H1 (cell line): ENCODE results near the gene SLC35F1. TPM values are rescaled to one million over a fixed set of nuclear protein-coding genes. Genes with fewer than 3 reads are reported as not detected.

Experiments used
- POLR2A ChIP-seq, 2 experiments: IDR thresholded peaks; 1 replicate in 1 of 2; 2 replicates in 1 of 2; pipeline ENCODE4 v1.6.1; 2011; ENCODE audit warnings: low read depth in 2 of 2, low read length in 2 of 2, mild to moderate bottlenecking in 2 of 2; ENCODE audit errors: control extremely low read depth in 1 of 2
- polyA plus RNA-seq, 7 experiments: library from polyadenylated mRNA; depleted of rRNA in 3 of 7; stranded (reverse) in 5 of 7; unstranded in 2 of 7; fragments of >200 nt in 5 of 7; fragments of 200-250 nt in 2 of 7; gene quantifications; 1 replicate in 5 of 7; 2 replicates in 1 of 7; 4 replicates in 1 of 7; pipeline versions ENCODE4 v1.2.1 to v1.2.3, GENCODE V29; 2011 to 2013; ENCODE audit warnings: missing spikeins in 2 of 7, mixed read lengths in 2 of 7
- total RNA-seq: library from RNA; stranded (reverse); fragmentation: NEBNext Ultra II Directional; extraction: Animal tissue kit (Norgen Biotek cat#: 25700); gene quantifications from 2 replicates; pipeline ENCODE4 v1.2.1, GENCODE V29; 2021
- TF ChIP-seq, protein P1 (sequence below): IDR thresholded peaks from 2 replicates; pipeline ENCODE4 v1.6.1; 2012; ENCODE audit warnings: inconsistent platforms

The SLC35F1 gene
- total and polyA plus RNA-seq, 2 of the 8 experiments (the other 6 are each of a cell fraction or from before 2014, with no cell fraction given), result 7.0 to 10.0 TPM

DNA sequence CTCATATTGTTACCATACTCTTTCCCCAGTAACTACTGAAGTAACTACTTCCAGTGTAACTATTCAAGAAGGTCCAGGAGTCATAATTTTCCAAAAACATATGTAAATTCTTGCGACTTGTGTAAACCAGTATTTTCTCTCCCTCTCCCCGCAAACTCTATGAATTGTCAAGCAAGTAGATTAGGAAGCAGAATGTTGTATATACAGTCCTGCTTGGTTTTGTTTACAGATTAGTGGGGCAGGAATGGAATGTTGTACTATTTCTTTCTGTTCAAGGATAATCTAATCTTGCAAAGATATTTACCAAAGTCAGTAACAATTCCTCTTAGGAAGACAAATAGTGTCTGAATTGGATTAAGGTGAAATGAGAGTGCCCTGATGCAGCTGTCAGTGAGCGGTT is 406.1 kb downstream of the SLC35F1 start (continued):
- TF ChIP-seq, protein P1, sequence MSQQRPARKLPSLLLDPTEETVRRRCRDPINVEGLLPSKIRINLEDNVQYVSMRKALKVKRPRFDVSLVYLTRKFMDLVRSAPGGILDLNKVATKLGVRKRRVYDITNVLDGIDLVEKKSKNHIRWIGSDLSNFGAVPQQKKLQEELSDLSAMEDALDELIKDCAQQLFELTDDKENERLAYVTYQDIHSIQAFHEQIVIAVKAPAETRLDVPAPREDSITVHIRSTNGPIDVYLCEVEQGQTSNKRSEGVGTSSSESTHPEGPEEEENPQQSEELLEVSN, result no peak
- no peak for TF ChIP-seq POLR2A (IDR thresholded peaks at IDR 0.05; ENCODE audit: control extremely low read depth in 1 of 2, low read depth in 2 of 2, low read length in 2 of 2)
